HCT116 (cell line): ENCODE data around the gene STON1. TPM values are rescaled to one million over a fixed set of nuclear protein-coding genes. Genes with fewer than 3 reads are reported as not detected.

ENCODE experiments used
- ATAC-seq: fragments of 200-7000 bp; cut with Tn5 transposase; 2 replicates; pipeline ENCODE4 v1.9.1; 2020; ENCODE audit warnings: mild to moderate bottlenecking, moderate library complexity
- BruUV-seq: library from RNA; stranded (reverse); fragments of 400-500 nt; replicated peaks from 2 replicates; lab custom pipeline; 2021; lab: Mats Ljungman, UMichigan
- CTCF ChIA-PET: fragments of 300-600 bp; sonication (Branson Sonifier 250); formaldehyde crosslinking; loops from one replicate; lab custom pipeline; 2021; ENCODE audit warnings: antibody characterized with exemption; lab: Charles Lee
- POLR2A ChIA-PET: fragments of 300-600, 350-600 bp; sonication (Branson Sonifier 250); formaldehyde crosslinking; loops from one replicate; lab custom pipeline; 2021; ENCODE audit warnings: antibody characterized with exemption; lab: Charles Lee
- RAD21 ChIA-PET, 2 experiments: fragments of 300-600 bp; sonication (Branson Sonifier 250); formaldehyde crosslinking; loops; one replicate each; lab custom pipeline; 2023; ENCODE audit warnings: low total read pairs in 2 of 2; ENCODE audit not compliant: uncharacterized antibody in 2 of 2, unreplicated experiment in 2 of 2, low non-redundant PET in 1 of 2; lab: Charles Lee
- DNase-seq: peaks from one replicate; pipeline ENCODE4 v3.0.0-alpha.2; 2010; ENCODE audit warnings: low read depth, low spot score
- H2AFZ ChIP-seq: fragments of 200-600 bp; shearing (Covaris generic), sonication (generic); 2 replicates; pipeline ENCODE4 v1.6.1; 2017; ENCODE audit warnings: low read depth, mixed run types, mixed read lengths, antibody characterized with exemption, low read length; ENCODE audit not compliant: poor library complexity, severe bottlenecking
- H3K27ac ChIP-seq: 2 replicates; pipeline ENCODE4 v1.5.1; 2012; ENCODE audit warnings: low read depth, low read length
- H3K27me3 ChIP-seq: fragments of 200-600 bp; sonication (generic); 2 replicates; pipeline ENCODE4 v1.6.1; 2016; ENCODE audit warnings: mixed run types, low read length, mixed read lengths; ENCODE audit not compliant: insufficient read depth
- H3K36me3 ChIP-seq, 2 experiments: fragments of 200-500 bp in 1 of 2; fragments of 200-600 bp in 1 of 2; sonication (Bioruptor generic) in 1 of 2; sonication (generic) in 1 of 2; 2 replicates each; pipeline versions ENCODE4 v1.5.1 to v1.6.1; 2014 to 2016; ENCODE audit warnings: low read length in 2 of 2, inconsistent platforms in 1 of 2, mixed read lengths in 1 of 2, mixed run types in 1 of 2; ENCODE audit not compliant: insufficient read depth in 2 of 2, control insufficient read depth in 1 of 2
- H3K4me1 ChIP-seq, 2 experiments: fragments of 200-600 bp in 1 of 2; sonication (generic) in 1 of 2; 2 replicates each; pipeline versions ENCODE4 v1.5.1 to v1.6.1; 2012 to 2017; ENCODE audit warnings: low read length in 2 of 2, inconsistent platforms in 1 of 2, mild to moderate bottlenecking in 1 of 2, mixed read lengths in 1 of 2, mixed run types in 1 of 2, moderate library complexity in 1 of 2; ENCODE audit not compliant: insufficient read depth in 2 of 2, control insufficient read depth in 1 of 2
- H3K4me2 ChIP-seq: fragments of 200-600 bp; sonication (generic); 2 replicates; pipeline ENCODE4 v1.6.1; 2017; ENCODE audit warnings: mixed run types, low read length, mixed read lengths
- H3K4me3 ChIP-seq, 2 experiments: fragments of 200-600 bp in 1 of 2; sonication (generic) in 1 of 2; replicated peaks in 1 of 2; 2 replicates each; pipeline ENCODE4 v1.5.1; 2011 to 2016; ENCODE audit warnings: low read length in 2 of 2, control low read depth in 1 of 2, low read depth in 1 of 2, mild to moderate bottlenecking in 1 of 2, mixed read lengths in 1 of 2, mixed run types in 1 of 2
- H3K79me2 ChIP-seq: fragments of 200-600 bp; sonication (generic); 2 replicates; pipeline ENCODE4 v1.6.1; 2017; ENCODE audit warnings: mild to moderate bottlenecking, mixed run types, low read length, moderate library complexity, mixed read lengths; ENCODE audit not compliant: insufficient read depth
- H3K9ac ChIP-seq: fragments of 200-600 bp; sonication (generic); 2 replicates; pipeline ENCODE4 v1.6.1; 2016; ENCODE audit warnings: low read length, mixed read lengths
- H3K9me2 ChIP-seq: fragments of 200-600 bp; sonication (generic), shearing (Covaris generic); 2 replicates; pipeline ENCODE4 v1.6.1; 2017; ENCODE audit warnings: mixed run types, mild to moderate bottlenecking, moderate library complexity; ENCODE audit not compliant: insufficient read depth
- H3K9me3 ChIP-seq, 2 experiments: fragments of 200-500 bp in 1 of 2; fragments of 200-600 bp in 1 of 2; sonication (Bioruptor generic) in 1 of 2; sonication (generic) in 1 of 2; 2 replicates each; pipeline ENCODE4 v1.6.1; 2014 to 2017; ENCODE audit warnings: low read length in 2 of 2, mixed read lengths in 2 of 2, inconsistent platforms in 1 of 2, low read depth in 1 of 2, mild to moderate bottlenecking in 1 of 2, mixed run types in 1 of 2, moderate library complexity in 1 of 2; ENCODE audit not compliant: control insufficient read depth in 1 of 2, insufficient read depth in 1 of 2
- H4K20me1 ChIP-seq: fragments of 200-600 bp; sonication (generic), shearing (Covaris generic); 2 replicates; pipeline ENCODE4 v1.6.1; 2017; ENCODE audit warnings: mixed run types, mild to moderate bottlenecking, moderate library complexity; ENCODE audit not compliant: insufficient read depth
- CBX3 ChIP-seq: IDR thresholded peaks from 2 replicates; pipeline ENCODE4 v1.6.1; 2012; ENCODE audit warnings: low read depth
- CEBPB ChIP-seq: IDR thresholded peaks from 2 replicates; pipeline ENCODE4 v1.6.1; 2012; ENCODE audit warnings: low read depth
- EGR1 ChIP-seq: IDR thresholded peaks from 2 replicates; pipeline ENCODE4 v1.6.1; 2012; ENCODE audit warnings: low read depth
- EZH2 ChIP-seq: fragments of 200-600 bp; sonication (generic); IDR thresholded peaks from 2 replicates; pipeline ENCODE4 v1.6.1; 2017; ENCODE audit warnings: antibody characterized with exemption, mixed run types
- FOSL1 ChIP-seq: IDR thresholded peaks from 2 replicates; pipeline ENCODE4 v1.6.1; 2012; ENCODE audit warnings: low read depth
- SIN3A ChIP-seq: IDR thresholded peaks from 2 replicates; pipeline ENCODE4 v1.6.1; 2012; ENCODE audit warnings: low read depth
- SP1 ChIP-seq: IDR thresholded peaks from 2 replicates; pipeline ENCODE4 v1.6.1; 2012; ENCODE audit warnings: low read depth
- YY1 ChIP-seq: IDR thresholded peaks from 2 replicates; pipeline ENCODE4 v1.6.1; 2011; ENCODE audit warnings: low read length, low read depth, moderate library complexity, mild to moderate bottlenecking; ENCODE audit not compliant: insufficient replicate concordance; ENCODE audit errors: extremely low read depth
- ZNF274 ChIP-seq: fragments of 200-500 bp; sonication (Bioruptor generic); IDR thresholded peaks from 2 replicates; pipeline ENCODE4 v1.6.1; 2014; ENCODE audit warnings: mild to moderate bottlenecking, low read depth, low read length, inconsistent platforms
- intact Hi-C: fragments of 100-400 bp; cut with micrococcal nuclease; formaldehyde crosslinking; loops from 2 replicates; pipeline ENCODE4 v1.10.0; 2022
- total RNA-seq: library from RNA; stranded (reverse); gene quantifications from one replicate; pipeline ENCODE4 v1.2.1, GENCODE V29; 2021; ENCODE audit not compliant: unreplicated experiment
- TF ChIP-seq, protein P1 (sequence below): IDR thresholded peaks from 2 replicates; pipeline ENCODE4 v1.6.1; 2012
- TF ChIP-seq, protein P2 (sequence below): IDR thresholded peaks from 2 replicates; pipeline ENCODE4 v1.6.1; 2012; ENCODE audit warnings: low read depth

STON1 gene
- total RNA-seq, 1 experiment from 2014 or later: 1.4 TPM

DNA sequence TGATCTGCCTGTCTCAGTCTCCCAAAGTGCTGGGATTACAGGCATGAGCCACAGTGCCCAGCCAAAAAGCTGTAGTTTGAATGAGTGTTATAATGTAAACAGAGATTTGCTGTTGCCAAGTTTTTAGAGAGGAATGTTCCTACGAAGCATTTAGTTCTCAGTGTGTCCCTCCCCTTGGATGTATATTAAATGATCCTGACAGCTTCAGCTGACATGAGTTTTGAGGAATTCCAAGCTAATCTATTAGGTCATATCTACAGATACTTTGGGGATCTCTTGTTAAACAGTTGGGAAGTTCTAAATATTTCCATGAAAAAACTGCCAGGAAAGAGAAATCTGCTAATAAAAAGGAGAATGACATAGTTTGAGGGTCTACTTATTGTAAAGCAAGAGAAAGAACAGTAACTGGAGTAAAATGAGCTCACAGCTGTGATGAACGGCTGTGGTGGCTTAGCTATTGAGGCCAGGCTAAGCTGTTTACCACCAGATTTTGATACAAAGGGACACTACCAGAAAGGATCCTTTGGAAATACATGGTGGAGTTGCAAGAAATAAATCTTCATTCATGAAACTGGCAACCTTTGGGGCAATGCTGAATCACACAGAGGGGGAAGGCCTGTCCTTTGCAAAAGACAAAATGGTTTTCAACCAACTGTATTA, 2.6 kb upstream of the STON1 start:
- H3K9me3 ChIP-seq: no peaks in the 10 kb centered on the region
- H3K4me1 ChIP-seq: no peaks in the 10 kb centered on the region
- DNase-seq: no peak
- ChIA-PET CTCF (no interaction called here), RAD21 (no interaction called here), POLR2A (no interaction called here)
- H3K9me2 ChIP-seq: no peaks in the 10 kb centered on the region
- no TSS peak for BruUV-seq
- no peaks in the 10 kb centered on the region for H3K79me2 ChIP-seq
- H4K20me1 ChIP-seq: no peaks in the 10 kb centered on the region
- intact Hi-C loops: no loop called here
- TF ChIP-seq FOSL1: no peak
- TF ChIP-seq, protein P1, sequence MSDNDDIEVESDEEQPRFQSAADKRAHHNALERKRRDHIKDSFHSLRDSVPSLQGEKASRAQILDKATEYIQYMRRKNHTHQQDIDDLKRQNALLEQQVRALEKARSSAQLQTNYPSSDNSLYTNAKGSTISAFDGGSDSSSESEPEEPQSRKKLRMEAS: no peak
- TF ChIP-seq YY1: no peak
- TF ChIP-seq SP1: no peak
- TF ChIP-seq EGR1: no peak
- no peak for TF ChIP-seq CBX3
- no peak for TF ChIP-seq ZNF274
- no peak for TF ChIP-seq EZH2
- no peak for TF ChIP-seq CEBPB
- no peak for TF ChIP-seq SIN3A
- TF ChIP-seq, protein P2, sequence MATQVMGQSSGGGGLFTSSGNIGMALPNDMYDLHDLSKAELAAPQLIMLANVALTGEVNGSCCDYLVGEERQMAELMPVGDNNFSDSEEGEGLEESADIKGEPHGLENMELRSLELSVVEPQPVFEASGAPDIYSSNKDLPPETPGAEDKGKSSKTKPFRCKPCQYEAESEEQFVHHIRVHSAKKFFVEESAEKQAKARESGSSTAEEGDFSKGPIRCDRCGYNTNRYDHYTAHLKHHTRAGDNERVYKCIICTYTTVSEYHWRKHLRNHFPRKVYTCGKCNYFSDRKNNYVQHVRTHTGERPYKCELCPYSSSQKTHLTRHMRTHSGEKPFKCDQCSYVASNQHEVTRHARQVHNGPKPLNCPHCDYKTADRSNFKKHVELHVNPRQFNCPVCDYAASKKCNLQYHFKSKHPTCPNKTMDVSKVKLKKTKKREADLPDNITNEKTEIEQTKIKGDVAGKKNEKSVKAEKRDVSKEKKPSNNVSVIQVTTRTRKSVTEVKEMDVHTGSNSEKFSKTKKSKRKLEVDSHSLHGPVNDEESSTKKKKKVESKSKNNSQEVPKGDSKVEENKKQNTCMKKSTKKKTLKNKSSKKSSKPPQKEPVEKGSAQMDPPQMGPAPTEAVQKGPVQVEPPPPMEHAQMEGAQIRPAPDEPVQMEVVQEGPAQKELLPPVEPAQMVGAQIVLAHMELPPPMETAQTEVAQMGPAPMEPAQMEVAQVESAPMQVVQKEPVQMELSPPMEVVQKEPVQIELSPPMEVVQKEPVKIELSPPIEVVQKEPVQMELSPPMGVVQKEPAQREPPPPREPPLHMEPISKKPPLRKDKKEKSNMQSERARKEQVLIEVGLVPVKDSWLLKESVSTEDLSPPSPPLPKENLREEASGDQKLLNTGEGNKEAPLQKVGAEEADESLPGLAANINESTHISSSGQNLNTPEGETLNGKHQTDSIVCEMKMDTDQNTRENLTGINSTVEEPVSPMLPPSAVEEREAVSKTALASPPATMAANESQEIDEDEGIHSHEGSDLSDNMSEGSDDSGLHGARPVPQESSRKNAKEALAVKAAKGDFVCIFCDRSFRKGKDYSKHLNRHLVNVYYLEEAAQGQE: no peak
- no peak overlapping the region for H3K27ac ChIP-seq
- no peaks in the 10 kb centered on the region for H3K36me3 ChIP-seq
- H3K4me3 ChIP-seq: no peak overlapping the region
- H3K9ac ChIP-seq: no peak overlapping the region
- ATAC-seq: no peak
- H3K4me2 ChIP-seq: no peak overlapping the region
- no peaks in the 10 kb centered on the region for H3K27me3 ChIP-seq
- H2AFZ ChIP-seq: no peak overlapping the region
